ENCODE data around the gene ASTN1.

Gene ASTN1

DNA sequence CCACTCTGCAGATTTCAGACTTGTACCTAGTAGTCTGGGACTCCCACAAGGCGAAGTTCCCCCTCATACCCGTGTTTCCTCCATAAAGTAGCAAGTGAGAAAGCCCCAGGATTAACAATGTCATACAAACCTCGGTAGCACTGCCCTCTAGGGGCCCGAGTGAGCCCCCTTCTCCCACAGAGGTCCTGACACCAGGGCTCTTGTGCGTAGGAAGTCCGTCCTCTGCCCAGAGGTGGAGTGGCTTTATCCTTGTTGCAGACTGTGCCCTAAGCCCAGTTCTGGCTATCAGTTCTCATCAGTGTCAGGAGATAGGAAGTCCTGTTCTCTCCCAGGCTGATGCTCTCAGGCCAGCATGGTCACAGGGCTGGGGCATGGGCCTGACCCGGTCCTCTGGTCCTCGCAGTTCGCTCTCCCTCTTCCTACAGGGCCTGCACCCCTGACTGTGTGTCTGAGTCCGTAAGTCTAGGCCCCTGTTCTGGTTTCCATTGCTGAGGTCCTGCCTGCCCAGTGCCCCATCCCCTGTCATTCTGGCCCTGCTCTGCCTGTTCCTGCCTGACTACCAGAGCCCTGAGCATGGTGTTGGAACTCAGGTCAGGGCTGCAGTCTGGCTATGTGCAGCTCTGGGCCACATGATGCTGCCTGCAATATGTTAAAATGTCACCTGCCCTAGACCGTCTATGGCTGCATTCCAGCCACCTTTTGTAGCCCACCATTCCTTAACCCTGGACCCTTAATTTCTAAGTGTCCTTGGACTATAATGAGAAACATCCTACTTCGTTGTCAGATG, 285.6 kb downstream of the ASTN1 start:
- no peak for DNase-seq (ENCODE audit: low read depth)

DNA sequence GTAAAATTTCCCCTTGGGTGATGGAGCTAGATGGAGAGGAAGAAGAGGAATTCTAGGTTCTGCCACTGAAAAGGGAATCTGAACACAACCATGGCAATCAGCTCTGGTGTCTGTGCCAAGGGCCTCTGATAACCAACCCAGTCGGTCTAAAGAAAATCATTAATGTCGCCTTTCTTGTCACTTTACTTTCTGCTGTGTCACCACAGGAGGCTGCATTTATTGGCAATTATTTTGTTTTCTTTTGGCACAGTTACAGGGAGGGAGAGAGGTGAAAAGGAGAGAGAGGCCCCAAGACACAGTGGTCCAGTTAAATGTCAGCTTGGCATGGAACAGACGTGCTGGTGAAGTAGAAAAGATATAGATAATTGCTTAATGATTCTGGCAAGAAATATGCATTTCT, 287.0 kb downstream of the ASTN1 start:
- DNase-seq (ENCODE audit: low read depth), result no peak

DNA sequence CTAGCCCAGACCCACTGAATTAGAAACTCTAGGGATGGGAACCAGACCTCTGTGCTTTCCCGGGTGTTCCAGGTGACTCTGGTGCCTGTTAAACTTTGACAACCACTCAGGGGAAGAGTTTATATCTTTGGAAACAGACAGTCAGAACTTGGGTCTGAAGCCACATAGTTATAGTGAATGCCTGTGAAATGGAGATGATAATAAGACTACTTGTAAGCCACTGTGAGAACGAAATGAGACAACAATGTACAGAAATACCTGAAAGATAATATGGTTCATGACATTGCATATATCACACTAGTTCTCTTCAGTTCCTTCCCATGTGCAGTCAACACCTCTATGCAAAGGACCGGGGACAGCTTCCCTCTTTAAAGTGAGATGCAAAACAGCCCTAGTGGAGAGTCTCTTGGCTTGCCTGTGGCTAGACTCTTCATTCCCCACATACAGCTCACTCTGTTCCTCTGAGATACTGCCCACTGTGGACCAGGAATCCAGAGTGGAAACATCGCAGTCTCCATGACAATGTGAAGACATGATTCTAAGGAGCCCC, 287.5 kb downstream of the ASTN1 start:
- no peak for DNase-seq (ENCODE audit: low read depth)

- DNase-seq (ENCODE audit: low read depth), result no peak
These were observed 294.9 kb downstream of the ASTN1 start for GRCh38 chr1:176869577-176869976.

- DNase-seq (ENCODE audit: low read depth), result no peak
These were observed 298.3 kb downstream of the ASTN1 start for GRCh38 chr1:176866011-176866714.

DNA sequence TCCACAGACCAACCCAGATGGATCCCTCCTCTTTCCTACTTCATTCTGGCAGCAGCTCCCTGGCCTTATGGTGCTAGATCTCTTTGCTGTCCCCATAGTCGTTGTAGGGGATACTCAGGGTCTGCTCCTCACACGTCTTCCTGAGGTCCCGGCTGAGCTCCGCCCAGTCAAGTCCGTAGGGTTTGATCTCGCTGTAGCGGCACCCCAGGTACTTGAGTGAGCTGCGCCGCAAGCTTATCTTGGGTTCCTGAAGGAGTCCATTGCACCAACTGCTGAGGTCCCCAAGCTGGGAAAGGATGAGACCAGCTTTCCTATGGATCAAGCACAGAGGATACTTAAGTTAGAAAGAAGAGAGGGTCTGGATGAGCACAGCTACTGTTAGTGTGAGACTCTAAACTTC, 300.3 kb downstream of the ASTN1 start:
- DNase-seq (ENCODE audit: low read depth), result no peak

- DNase-seq (ENCODE audit: low read depth), result no peak
These were observed 300.9 kb downstream of the ASTN1 start for GRCh38 chr1:176863613-176864012.

DNA sequence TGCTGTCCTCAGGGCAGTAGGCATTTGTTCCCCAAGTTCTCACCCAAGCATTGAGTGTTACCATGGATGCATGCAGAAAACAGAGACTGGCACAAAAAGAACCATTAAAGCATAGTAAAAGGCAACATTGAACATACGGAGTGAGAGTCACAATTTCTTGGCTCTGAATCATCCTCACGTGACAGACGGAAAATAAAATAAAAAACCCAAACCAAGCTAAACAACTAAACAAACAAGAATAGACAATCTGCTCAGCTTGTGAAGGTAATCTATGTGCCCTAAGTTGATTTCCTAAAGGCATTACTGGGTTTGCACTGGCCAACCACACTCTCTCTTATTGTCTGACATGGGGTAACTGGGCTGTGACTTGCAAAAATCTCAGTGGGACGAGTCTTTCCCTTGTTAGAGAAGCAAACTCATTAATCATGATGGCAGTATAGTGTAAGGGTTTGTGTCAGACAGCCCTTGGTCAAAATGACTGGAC, 306.0 kb downstream of the ASTN1 start:
- no peak for DNase-seq (ENCODE audit: low read depth)

DNA sequence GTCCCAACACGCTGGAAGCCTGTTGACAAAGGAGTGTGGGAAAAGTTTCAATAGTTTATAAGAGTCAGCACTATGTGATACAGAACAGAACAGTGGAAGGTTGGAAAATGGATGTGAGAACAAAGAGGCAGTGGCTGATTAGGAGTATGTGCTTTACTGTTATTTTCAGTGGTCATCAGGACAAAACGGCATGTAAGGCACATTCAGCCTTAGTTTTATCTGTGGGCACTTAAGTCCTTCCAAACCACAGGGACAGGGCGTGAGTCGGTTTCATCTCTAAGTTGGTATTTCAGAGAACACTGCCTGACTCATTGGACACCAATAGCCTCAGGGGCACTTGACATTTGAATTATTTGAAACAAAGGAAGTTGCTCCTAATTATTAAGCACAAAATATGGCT, 306.9 kb downstream of the ASTN1 start:
- no peak for DNase-seq (ENCODE audit: low read depth)

GRCh38 chr1:176854758-176855745, 309.5 kb downstream of the ASTN1 start:
- DNase-seq (ENCODE audit: low read depth), result no peak

DNA sequence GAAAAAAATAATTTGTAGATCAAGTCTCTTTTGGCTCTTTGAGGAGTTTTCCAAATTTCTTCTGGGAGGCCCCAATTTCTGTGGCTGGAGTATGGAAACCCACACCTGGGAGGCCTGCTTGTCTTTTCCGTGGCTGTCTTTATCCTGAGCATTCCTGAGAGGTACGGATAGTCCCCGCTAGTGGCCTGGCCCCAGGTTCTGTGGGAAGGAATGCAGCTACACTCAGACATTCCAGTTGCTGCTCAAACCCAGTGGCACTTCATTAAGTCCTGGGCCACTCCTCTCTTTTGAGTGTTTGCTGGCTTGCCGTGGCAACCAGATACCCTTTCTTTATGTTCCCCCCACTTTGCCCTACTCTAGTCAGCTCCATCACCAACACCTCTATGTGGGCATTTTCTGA, 310.4 kb downstream of the ASTN1 start:
- DNase-seq (ENCODE audit: low read depth), result no peak

DNA sequence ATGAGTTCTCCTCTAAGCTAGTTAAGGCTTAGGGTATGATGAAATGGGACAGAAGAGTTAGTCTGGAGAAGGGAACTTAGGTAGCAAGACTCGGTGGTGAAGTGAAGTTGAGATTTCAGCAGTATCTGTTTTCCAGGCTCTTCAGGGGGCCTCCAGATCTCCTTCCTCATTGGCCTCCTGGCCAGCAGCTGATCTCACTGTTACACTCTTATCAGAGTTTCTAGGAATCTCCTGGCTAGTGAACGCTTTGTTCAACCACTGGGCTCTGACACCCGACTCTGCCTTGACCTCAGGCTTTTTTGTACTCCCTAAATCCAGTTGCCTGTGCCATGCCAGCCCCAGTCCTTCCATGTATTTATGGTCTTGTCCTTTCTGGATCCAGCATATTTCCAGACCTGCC, 311.0 kb downstream of the ASTN1 start:
- DNase-seq (ENCODE audit: low read depth), result no peak

- no peak for DNase-seq (ENCODE audit: low read depth)
These were observed 312.4 kb downstream of the ASTN1 start for GRCh38 chr1:176852124-176852523.

- no peak for DNase-seq (ENCODE audit: low read depth)
These were observed 313.6 kb downstream of the ASTN1 start for GRCh38 chr1:176850871-176851270.

GRCh38 chr1:176849281-176849680, 315.2 kb downstream of the ASTN1 start:
- DNase-seq (ENCODE audit: low read depth), result no peak

DNA sequence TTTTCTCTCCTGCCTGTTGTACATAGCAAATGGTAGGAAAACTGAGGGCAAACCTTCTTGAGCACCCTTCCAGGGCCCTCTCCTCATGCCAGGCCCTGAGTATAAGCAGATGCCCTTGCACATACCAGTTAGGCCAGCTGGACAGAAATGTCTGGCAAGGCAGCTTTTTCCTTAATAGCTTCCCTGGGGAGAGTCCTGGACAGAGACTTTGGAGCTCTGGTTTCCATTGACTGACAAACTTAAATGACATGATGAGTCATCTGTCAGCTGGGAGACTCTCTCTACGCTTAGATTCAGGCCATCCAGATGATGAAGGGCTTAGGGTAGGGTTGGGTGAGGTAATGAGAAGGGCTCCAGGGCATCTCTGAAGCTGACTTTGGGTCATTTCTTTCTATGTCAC, 317.5 kb downstream of the ASTN1 start:
- DNase-seq (ENCODE audit: low read depth), result no peak

DNA sequence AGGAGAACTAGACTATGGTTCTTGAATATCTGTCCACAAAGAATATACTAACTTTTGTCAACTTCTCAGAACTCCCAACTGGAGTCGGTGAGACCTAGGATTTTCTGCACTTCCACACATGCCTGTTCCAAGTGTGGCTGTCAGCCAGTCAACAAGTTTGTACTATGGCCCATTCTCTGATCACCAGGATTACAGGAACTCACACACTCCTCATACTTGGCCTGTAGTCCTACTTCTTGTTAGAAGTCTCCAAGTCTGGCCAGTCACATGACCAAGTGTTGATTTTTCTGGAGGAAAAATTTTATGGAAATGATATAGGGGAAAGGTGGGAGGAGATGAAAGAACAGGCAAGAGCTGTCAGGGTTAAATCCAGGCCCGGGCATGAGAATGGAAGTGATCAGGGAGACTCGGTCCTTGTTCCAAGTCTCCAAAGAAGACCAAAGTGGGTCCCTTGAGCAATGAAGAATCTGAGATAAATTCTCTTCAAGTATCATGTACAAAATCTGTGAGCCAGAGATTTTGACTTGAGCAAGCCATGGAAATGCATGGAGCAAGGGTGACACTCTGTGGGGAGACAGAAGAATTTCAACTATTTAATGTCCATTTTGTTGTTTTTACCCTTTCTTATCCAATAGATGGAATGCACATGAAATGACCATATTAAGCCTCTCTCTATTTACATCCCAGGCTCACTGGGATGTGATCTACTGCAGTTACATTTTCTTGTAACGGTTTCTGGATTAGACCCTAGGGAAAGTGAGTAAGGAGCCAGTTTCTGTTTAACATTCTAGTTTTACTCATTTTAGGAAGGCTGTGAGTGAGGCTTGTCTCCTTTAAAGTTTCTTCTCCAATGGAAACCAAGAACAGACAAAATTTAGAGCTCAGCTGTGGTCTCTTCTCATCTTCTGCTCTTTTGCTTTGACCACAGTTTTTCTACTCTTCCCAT, 320.9 kb downstream of the ASTN1 start:
- DNase-seq (ENCODE audit: low read depth), result no peak

- DNase-seq (ENCODE audit: low read depth), result no peak
These were observed 323.3 kb downstream of the ASTN1 start for GRCh38 chr1:176841238-176841637.

DNA sequence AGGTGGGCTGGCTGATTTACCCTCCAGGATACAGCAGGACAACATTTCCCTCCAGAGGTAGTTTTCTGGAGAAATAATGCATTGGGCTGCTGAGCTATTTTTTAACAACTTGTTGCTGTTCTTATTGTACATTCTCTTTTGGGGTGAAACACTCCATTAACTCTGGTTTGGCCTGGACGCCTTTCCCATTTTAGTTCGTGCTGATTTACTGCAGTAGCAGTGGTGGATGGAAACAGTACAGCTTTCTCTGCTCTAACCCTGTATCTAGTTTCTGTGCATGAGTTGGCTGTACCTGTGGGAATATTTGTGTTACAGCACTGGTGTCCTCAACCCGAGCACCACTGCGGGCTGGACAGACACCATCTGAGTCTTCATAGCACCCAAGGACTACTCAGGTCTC, 325.3 kb downstream of the ASTN1 start:
- no peak for DNase-seq (ENCODE audit: low read depth)

DNA sequence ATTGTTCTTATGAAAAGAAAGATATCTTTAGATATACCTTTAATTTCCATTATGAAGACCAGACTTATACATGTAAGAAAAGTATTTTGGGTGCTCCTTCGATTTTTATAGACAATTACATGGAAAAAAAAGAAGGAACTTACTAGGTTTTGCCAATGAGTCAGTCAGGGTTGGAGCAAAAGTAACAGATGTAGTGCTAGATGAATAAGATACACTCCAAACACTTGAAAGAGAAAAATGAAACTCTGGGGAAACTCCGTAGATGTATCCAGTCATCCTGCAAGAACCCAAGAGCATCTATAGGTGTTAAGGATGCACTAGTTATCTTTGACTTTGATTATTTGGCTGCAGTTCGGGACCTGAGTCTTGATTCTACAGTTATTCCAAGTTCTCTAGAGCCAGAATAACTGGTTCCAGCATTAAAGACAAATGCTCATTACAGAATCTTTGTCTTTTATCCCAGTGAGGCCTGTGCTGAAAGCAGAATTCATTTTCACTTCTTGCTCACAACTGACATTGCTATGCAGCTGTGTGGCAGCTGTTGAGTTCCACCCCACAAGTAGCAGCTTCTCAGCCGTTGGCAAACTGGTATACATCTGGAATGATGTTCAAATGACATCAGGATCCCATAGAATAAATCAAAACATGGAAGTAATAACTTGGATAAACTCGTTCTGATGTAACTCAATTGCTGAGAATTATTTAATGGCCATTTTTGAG, 326.1 kb downstream of the ASTN1 start:
- DNase-seq (ENCODE audit: low read depth), result no peak
